ENCODE measurements around the gene SLC35B4.
"Not testable (repeated sequence)": the region's sequence is repeated elsewhere in the genome, so short reads cannot be mapped to it uniquely, and the experiment has no call there.

The SLC35B4 gene

GRCh38 chr7:134331393-134331792 is 14.7 kb upstream of the SLC35B4 start:
- DNase-seq (ENCODE audit: low spot score), result no peak

- no peak for DNase-seq (ENCODE audit: low spot score)
Observed at GRCh38 chr7:134330974-134331373, 14.2 kb upstream of the SLC35B4 start.

- no peak for DNase-seq (ENCODE audit: low spot score)
Observed at GRCh38 chr7:134329614-134330346, 13.1 kb upstream of the SLC35B4 start.

- DNase-seq (ENCODE audit: low spot score), result no peak
Observed at GRCh38 chr7:134328900-134329299, 12.2 kb upstream of the SLC35B4 start.

GRCh38 chr7:134327896-134328295 is 11.2 kb upstream of the SLC35B4 start:
- DNase-seq (ENCODE audit: low spot score), result peak; percentile 65

GRCh38 chr7:134324107-134324506 is 7.4 kb upstream of the SLC35B4 start:
- no peak for DNase-seq (ENCODE audit: low spot score)

- no peak for DNase-seq (ENCODE audit: low spot score)
Observed at GRCh38 chr7:134320201-134320600, 3.5 kb upstream of the SLC35B4 start.

- DNase-seq (ENCODE audit: low spot score), result no peak
Observed at GRCh38 chr7:134318443-134318842, 1.7 kb upstream of the SLC35B4 start.

GRCh38 chr7:134317434-134317833 is 704 bp upstream of the SLC35B4 start:
- no peak for DNase-seq (ENCODE audit: low spot score)

- DNase-seq (ENCODE audit: low spot score), result no peak
Observed at GRCh38 chr7:134315679-134316538, 821 bp downstream of the SLC35B4 start.

- no peak for DNase-seq (ENCODE audit: low spot score)
Observed at GRCh38 chr7:134313543-134313942, 3.2 kb downstream of the SLC35B4 start.

- no peak for DNase-seq (ENCODE audit: low spot score)
Observed at GRCh38 chr7:134312717-134313116, 4.0 kb downstream of the SLC35B4 start.

GRCh38 chr7:134311807-134312206 is 4.9 kb downstream of the SLC35B4 start:
- no peak for DNase-seq (ENCODE audit: low spot score)

GRCh38 chr7:134308548-134308947 is 8.2 kb downstream of the SLC35B4 start:
- no peak for DNase-seq (ENCODE audit: low spot score)

GRCh38 chr7:134307320-134307719 is 9.4 kb downstream of the SLC35B4 start:
- no peak for DNase-seq (ENCODE audit: low spot score)

GRCh38 chr7:134302120-134302519 is 14.6 kb downstream of the SLC35B4 start:
- DNase-seq (ENCODE audit: low spot score), result no peak

- DNase-seq (ENCODE audit: low spot score), result no peak
Observed at GRCh38 chr7:134301592-134301991, 15.1 kb downstream of the SLC35B4 start.

- no peak for DNase-seq (ENCODE audit: low spot score)
Observed at GRCh38 chr7:134300988-134301387, 15.7 kb downstream of the SLC35B4 start.

GRCh38 chr7:134298902-134299683 is 17.6 kb downstream of the SLC35B4 start:
- no peak for DNase-seq (ENCODE audit: low spot score)

- no peak for DNase-seq (ENCODE audit: low spot score)
Observed at GRCh38 chr7:134297489-134297888, 19.2 kb downstream of the SLC35B4 start.

GRCh38 chr7:134295982-134296381 is 20.7 kb downstream of the SLC35B4 start:
- DNase-seq (ENCODE audit: low spot score), result not testable (repeated sequence)

- no peak for DNase-seq (ENCODE audit: low spot score)
Observed at GRCh38 chr7:134293002-134293740, 23.6 kb downstream of the SLC35B4 start.

Data from iPS-NIHi11 (cell line).